GM23248 (cell line): Measurements from ENCODE around the gene MLXIPL. TPM values are rescaled to one million over a fixed set of nuclear protein-coding genes. Genes with fewer than 3 reads are reported as not detected.
"Not testable (repeated sequence)": the region's sequence is repeated elsewhere in the genome, so short reads cannot be mapped to it uniquely, and the experiment has no call there.

Source experiments
- DNase-seq: peaks from one replicate; pipeline ENCODE4 v3.0.0-alpha.2; 2015
- H2AFZ ChIP-seq: fragments of 200-600 bp; sonication (generic); 2 replicates; pipeline ENCODE4 v1.6.1; 2016; ENCODE audit warnings: antibody characterized with exemption
- H3F3A ChIP-seq: fragments of 200-600 bp; sonication (generic); 2 replicates; pipeline ENCODE4 v1.6.1; 2016; ENCODE audit warnings: mild to moderate bottlenecking, antibody characterized with exemption, mixed run types; ENCODE audit not compliant: insufficient read depth
- H3K27ac ChIP-seq: fragments of 200-600 bp; sonication (generic); 2 replicates; pipeline ENCODE4 v1.5.1; 2016; ENCODE audit warnings: mild to moderate bottlenecking
- H3K27me3 ChIP-seq: fragments of 200-600 bp; sonication (generic); replicated peaks from 2 replicates; pipeline ENCODE4 v1.6.1; 2016; ENCODE audit warnings: mild to moderate bottlenecking; ENCODE audit not compliant: insufficient read depth
- H3K36me3 ChIP-seq: fragments of 200-600 bp; sonication (generic); 2 replicates; pipeline ENCODE4 v1.6.1; 2016; ENCODE audit warnings: low read depth, mild to moderate bottlenecking
- H3K4me1 ChIP-seq: fragments of 200-600 bp; sonication (generic); 2 replicates; pipeline ENCODE4 v1.6.1; 2016; ENCODE audit warnings: mild to moderate bottlenecking; ENCODE audit not compliant: insufficient read depth
- H3K4me2 ChIP-seq: fragments of 200-600 bp; sonication (generic); one replicate; pipeline ENCODE4 v1.6.1; 2016; ENCODE audit warnings: mild to moderate bottlenecking; ENCODE audit not compliant: unreplicated experiment
- H3K4me3 ChIP-seq: fragments of 200-600 bp; sonication (generic); 2 replicates; pipeline ENCODE4 v1.5.1; 2016; ENCODE audit warnings: mild to moderate bottlenecking
- H3K79me2 ChIP-seq: fragments of 200-600 bp; sonication (generic); 2 replicates; pipeline ENCODE4 v1.6.1; 2016; ENCODE audit warnings: mild to moderate bottlenecking; ENCODE audit not compliant: insufficient read depth
- H3K9ac ChIP-seq: fragments of 200-600 bp; sonication (generic); 2 replicates; pipeline ENCODE4 v1.6.1; 2016; ENCODE audit warnings: mild to moderate bottlenecking
- H3K9me2 ChIP-seq: fragments of 200-600 bp; sonication (generic); 2 replicates; pipeline ENCODE4 v1.6.1; 2016; ENCODE audit warnings: mixed run types, mild to moderate bottlenecking, moderate library complexity; ENCODE audit not compliant: insufficient read depth
- H3K9me3 ChIP-seq: fragments of 200-600 bp; sonication (generic); one replicate; pipeline ENCODE4 v1.6.1; 2017; ENCODE audit warnings: low read depth
- H4K20me1 ChIP-seq: fragments of 200-600 bp; sonication (generic); 2 replicates; pipeline ENCODE4 v1.6.0; 2016; ENCODE audit not compliant: insufficient read depth
- EZH2 ChIP-seq: fragments of 200-600 bp; sonication (generic); IDR thresholded peaks from 2 replicates; pipeline ENCODE4 v1.6.1; 2018; ENCODE audit warnings: antibody characterized with exemption, mild to moderate bottlenecking; ENCODE audit not compliant: insufficient read depth, poor library complexity, severe bottlenecking
- EZH2phosphoT487 ChIP-seq: fragments of 200-600 bp; sonication (generic); IDR thresholded peaks from 2 replicates; pipeline ENCODE4 v1.6.1; 2018; ENCODE audit warnings: antibody characterized with exemption, moderate library complexity, mild to moderate bottlenecking, low read depth; ENCODE audit not compliant: insufficient read depth
- WGBS, 2 experiments: methylation state at CpG; one replicate each; pipeline ENCODE4 v1.1.6; 2015 to 2017; ENCODE audit warnings: low lambda C conversion rate in 2 of 2, low coverage in 1 of 2; ENCODE audit errors: missing lambda C conversion rate in 2 of 2; 5-methylcytosine and 5-hydroxymethylcytosine counted together
- in situ Hi-C: fragments of 300-500 bp; cut with MboI; formaldehyde crosslinking; loops from 2 replicates; pipeline ENCODE4 v1.15.0; 2020
- polyA plus RNA-seq: library from polyadenylated mRNA; unstranded; fragments of >200 nt; fragmentation: Nextera tagmentation; extraction: Ambion mirVana; gene quantifications from 2 replicates; pipeline ENCODE4 v1.2.1, GENCODE V29; 2016
- total RNA-seq: library from RNA; depleted of rRNA; stranded (reverse); fragments of >200 nt; shearing (Covaris generic); gene quantifications from 2 replicates; pipeline ENCODE4 v1.2.3, GENCODE V29; 2014; rRNA removed

The MLXIPL gene
- total and polyA plus RNA-seq, 2 experiments from 2014 or later: not detected

DNA sequence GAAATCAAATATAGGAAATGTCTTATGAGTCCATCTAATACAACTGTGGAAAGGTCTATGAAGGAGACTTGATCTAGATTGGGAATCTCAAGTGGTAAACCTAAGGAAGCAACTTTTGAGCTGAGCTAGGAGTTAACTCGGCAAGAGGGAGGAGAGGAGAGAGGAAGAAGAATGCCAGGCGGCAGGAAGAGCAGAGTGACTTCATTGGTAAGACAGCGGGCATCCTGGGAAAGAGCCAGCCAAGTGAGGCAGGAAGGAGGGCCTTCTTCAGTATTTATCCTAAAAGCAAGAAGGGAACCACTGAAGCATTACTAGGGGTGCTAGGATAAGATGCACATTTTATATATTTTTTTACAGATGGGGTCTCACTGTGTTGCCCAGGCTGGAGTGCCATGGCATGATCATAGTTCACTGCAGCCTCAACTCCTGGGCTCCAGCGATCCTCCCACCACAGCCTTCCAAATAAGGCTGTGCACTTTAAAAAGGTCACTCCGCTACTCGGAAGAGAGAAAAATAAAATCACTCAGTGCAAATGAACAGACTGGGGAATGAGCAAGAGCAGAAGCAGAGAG is 68.8 kb downstream of the MLXIPL start:
- Histone ChIP-seq H3K4me1 (peaks cover 19% of the 10 kb centered on the region), H3K4me3 (peak overlapping the region; percentile 93), H4K20me1 (no peaks in the 10 kb centered on the region), H2AFZ (no peak overlapping the region), H3F3A (peaks cover 44% of the 10 kb centered on the region), H3K27ac (peak overlapping the region; percentile 97), H3K9me2 (no peaks in the 10 kb centered on the region), H3K27me3 (no peaks in the 10 kb centered on the region), H3K4me2 (peak overlapping the region; percentile 98), H3K9me3 (no peaks in the 10 kb centered on the region), H3K9ac (peak overlapping the region; percentile 98), H3K36me3 (peaks cover 16% of the 10 kb centered on the region), H3K79me2 (peaks cover 63% of the 10 kb centered on the region)
- in situ Hi-C loops: no loop called here
- no peak for TF ChIP-seq EZH2phosphoT487
- TF ChIP-seq EZH2: no peak
- peak; percentile 76 for DNase-seq
- 27 to 37% methylated on average over 6 of the region's 6 CpGs for WGBS, 2 experiments

GRCh38 chr7:73550093-73550492 is 74.2 kb downstream of the MLXIPL start:
- WGBS, 2 experiments: 86% methylated on average over 5 of the region's 5 CpGs
- H3F3A ChIP-seq, H3K27me3 ChIP-seq, H3K4me2 ChIP-seq, H4K20me1 ChIP-seq, H3K9ac ChIP-seq, H3K4me3 ChIP-seq, DNase-seq, H2AFZ ChIP-seq, H3K27ac ChIP-seq, H3K9me2 ChIP-seq, in situ Hi-C loops, H3K4me1 ChIP-seq, H3K9me3 ChIP-seq: not testable (repeated sequence)
- Histone ChIP-seq H3K79me2 (peaks cover 100% of the 10 kb centered on the region), H3K36me3 (peaks cover 21% of the 10 kb centered on the region)

DNA sequence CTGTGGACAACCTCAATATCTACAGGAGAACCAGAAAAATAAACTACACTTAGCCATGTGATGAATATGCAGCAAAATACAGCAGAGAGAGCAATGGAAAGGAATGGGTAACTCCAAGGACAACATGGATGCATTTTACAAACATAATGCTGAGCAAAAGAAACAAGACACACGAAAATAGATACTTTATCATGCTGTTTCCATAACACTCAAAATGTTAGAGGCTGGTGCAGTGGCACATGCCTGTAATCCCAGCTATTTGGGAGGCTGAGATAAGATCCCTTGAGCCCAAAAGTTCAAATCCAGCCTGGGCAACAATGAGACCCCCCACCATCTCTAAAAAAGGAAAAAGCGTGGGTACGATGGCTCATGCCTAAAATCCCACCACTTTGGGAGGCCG is 75.1 kb downstream of the MLXIPL start:
- Histone ChIP-seq H4K20me1 (no peaks in the 10 kb centered on the region; the same call in 1 of the 2 replicates), H3K9me3 (no peaks in the 10 kb centered on the region), H3K4me1 (no peaks in the 10 kb centered on the region), H3K9ac (no peak overlapping the region), H3F3A (no peaks in the 10 kb centered on the region), H3K27ac (no peak overlapping the region), H3K27me3 (no peaks in the 10 kb centered on the region), H3K4me3 (no peak overlapping the region), H3K79me2 (peaks cover 99% of the 10 kb centered on the region), H3K4me2 (no peak overlapping the region), H3K36me3 (peaks cover 21% of the 10 kb centered on the region), H3K9me2 (no peaks in the 10 kb centered on the region), H2AFZ (no peak overlapping the region)
- WGBS, 2 experiments: 95 to 100% methylated on average over 4 of the region's 4 CpGs
- TF ChIP-seq EZH2phosphoT487 (no peak), EZH2 (no peak)
- DNase-seq: no peak
- in situ Hi-C loops: no loop called here

DNA sequence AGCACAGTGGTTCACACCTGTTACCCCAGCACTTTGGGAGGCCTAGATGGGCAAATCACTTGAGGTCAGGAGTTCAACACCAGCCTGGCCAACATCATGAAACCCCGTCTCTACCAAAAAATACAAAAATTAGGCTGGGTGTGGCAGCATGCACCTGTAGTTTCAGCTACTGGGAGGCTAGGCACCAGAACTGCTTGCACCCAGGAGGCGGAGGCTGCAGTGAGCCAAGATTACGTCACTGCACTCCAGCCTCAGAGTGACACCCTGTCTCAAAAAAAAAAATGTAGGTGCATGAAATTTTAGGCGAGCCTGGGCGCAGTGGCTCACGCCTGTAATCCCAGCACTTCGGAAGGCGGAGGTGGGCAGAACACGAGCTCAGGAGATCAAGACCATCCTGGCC is 76.5 kb downstream of the MLXIPL start:
- Histone ChIP-seq H3F3A (no peaks in the 10 kb centered on the region), H2AFZ (no peak overlapping the region), H3K9me2 (no peaks in the 10 kb centered on the region), H3K27me3 (no peaks in the 10 kb centered on the region), H3K27ac (no peak overlapping the region), H3K9ac (no peak overlapping the region), H4K20me1 (no peaks in the 10 kb centered on the region; the same call in 1 of the 2 replicates), H3K36me3 (peaks cover 26% of the 10 kb centered on the region), H3K4me1 (no peaks in the 10 kb centered on the region), H3K79me2 (peaks cover 99% of the 10 kb centered on the region), H3K9me3 (no peaks in the 10 kb centered on the region), H3K4me3 (no peak overlapping the region), H3K4me2 (no peak overlapping the region)
- 89 to 92% methylated on average over 9 of the region's 9 CpGs for WGBS, 2 experiments
- no peak for TF ChIP-seq EZH2phosphoT487
- no peak for TF ChIP-seq EZH2
- in situ Hi-C loops: no loop called here
- DNase-seq: no peak

- H4K20me1 ChIP-seq: peaks cover 2% of the 10 kb centered on the region; the same call in 1 of the 2 replicates
- H2AFZ ChIP-seq: no peak overlapping the region
- H3F3A ChIP-seq: no peaks in the 10 kb centered on the region
- no peaks in the 10 kb centered on the region for H3K27me3 ChIP-seq
- H3K36me3 ChIP-seq: peaks cover 20% of the 10 kb centered on the region; the same call in 1 of the 2 replicates
- no peak overlapping the region for H3K9ac ChIP-seq
- DNase-seq: no peak
- H3K9me2 ChIP-seq: no peaks in the 10 kb centered on the region
- TF ChIP-seq EZH2: no peak
- TF ChIP-seq EZH2phosphoT487: no peak
- in situ Hi-C loops: no loop called here
- H3K79me2 ChIP-seq: peaks cover 91% of the 10 kb centered on the region
- whole genome bisulfite sequencing, 2 experiments: 93% methylated on average over 2 of the region's 2 CpGs
- no peaks in the 10 kb centered on the region for H3K9me3 ChIP-seq
- no peak overlapping the region for H3K4me3 ChIP-seq
- no peak overlapping the region for H3K4me2 ChIP-seq
- H3K27ac ChIP-seq: no peak overlapping the region
- no peaks in the 10 kb centered on the region for H3K4me1 ChIP-seq
These were observed 79.6 kb downstream of the MLXIPL start for GRCh38 chr7:73544678-73545077.

Other genes with a start within 250 kb of the MLXIPL start
- gene FZD9, start 190.7 kb downstream of the MLXIPL start, total RNA-seq: 0.32 TPM in 1 of 2 replicates, not detected in the other
- gene FZD9, start 190.7 kb downstream of the MLXIPL start, polyA plus RNA-seq: 0.13 and 0.38 TPM in 2 replicates
- gene BAZ1B, start 102.2 kb downstream of the MLXIPL start, total RNA-seq: 41.8 and 49.4 TPM in 2 replicates
- gene BAZ1B, start 102.2 kb downstream of the MLXIPL start, polyA plus RNA-seq: 23.5 and 24.0 TPM in 2 replicates
- gene BCL7B, start 66.8 kb downstream of the MLXIPL start, total RNA-seq: 23.3 and 24.8 TPM in 2 replicates
- gene BCL7B, start 66.8 kb downstream of the MLXIPL start, polyA plus RNA-seq: 71.8 and 72.6 TPM in 2 replicates
- gene TBL2, start 45.9 kb downstream of the MLXIPL start, total RNA-seq: 72.1 and 101 TPM in 2 replicates
- 69.7 and 78.0 TPM in 2 replicates for gene TBL2, start 45.9 kb downstream of the MLXIPL start, polyA plus RNA-seq
- 3.5 and 5.9 TPM in 2 replicates for gene VPS37D, start 43.3 kb upstream of the MLXIPL start, total RNA-seq
- gene VPS37D, start 43.3 kb upstream of the MLXIPL start, polyA plus RNA-seq: 1.2 and 1.3 TPM in 2 replicates
- 5.2 and 5.7 TPM in 2 replicates for gene DNAJC30, start 58.9 kb upstream of the MLXIPL start, total RNA-seq
- 12.7 and 14.3 TPM in 2 replicates for gene DNAJC30, start 58.9 kb upstream of the MLXIPL start, polyA plus RNA-seq
- gene BUD23, start 59.1 kb upstream of the MLXIPL start, total RNA-seq: 36.2 and 48.2 TPM in 2 replicates
- gene BUD23, start 59.1 kb upstream of the MLXIPL start, polyA plus RNA-seq: 95.1 and 98.5 TPM in 2 replicates
- 10.9 and 20.6 TPM in 2 replicates for gene STX1A, start 95.1 kb upstream of the MLXIPL start, total RNA-seq
- gene STX1A, start 95.1 kb upstream of the MLXIPL start, polyA plus RNA-seq: 10.1 and 12.0 TPM in 2 replicates
- 8.9 and 20.8 TPM in 2 replicates for gene ABHD11, start 114.3 kb upstream of the MLXIPL start, total RNA-seq
- gene ABHD11, start 114.3 kb upstream of the MLXIPL start, polyA plus RNA-seq: 17.6 and 18.1 TPM in 2 replicates
- not detected in 2 replicates for gene CLDN3, start 145.7 kb upstream of the MLXIPL start, total RNA-seq
- gene CLDN3, start 145.7 kb upstream of the MLXIPL start, polyA plus RNA-seq: not detected in 2 replicates
- gene CLDN4, start 206.5 kb upstream of the MLXIPL start, total RNA-seq: not detected in 2 replicates
- gene CLDN4, start 206.5 kb upstream of the MLXIPL start, polyA plus RNA-seq: 0.06 and 0.10 TPM in 2 replicates
- 3.5 and 5.3 TPM in 2 replicates for gene METTL27, start 218.0 kb upstream of the MLXIPL start, total RNA-seq
- 6.0 and 6.5 TPM in 2 replicates for gene METTL27, start 218.0 kb upstream of the MLXIPL start, polyA plus RNA-seq
- gene TMEM270, start 236.6 kb upstream of the MLXIPL start, total RNA-seq: not detected in 2 replicates
- not detected in 2 replicates for gene TMEM270, start 236.6 kb upstream of the MLXIPL start, polyA plus RNA-seq